ENCODE results near the gene IFNAR2.
"Not testable (repeated sequence)": the region's sequence is repeated elsewhere in the genome, so short reads cannot be mapped to it uniquely, and the experiment has no call there.

IFNAR2 gene

GRCh38 chr21:33211732-33212131 lies 18.0 kb upstream of the IFNAR2 start:
- in situ Hi-C loops (cut with HindIII; ENCODE audit: low pct_ligation_motif_present, low pct_unique_long_range_greater_than_20kb, low sequenced_read_pairs): no loop called here
- DNase-seq: no peak

DNA sequence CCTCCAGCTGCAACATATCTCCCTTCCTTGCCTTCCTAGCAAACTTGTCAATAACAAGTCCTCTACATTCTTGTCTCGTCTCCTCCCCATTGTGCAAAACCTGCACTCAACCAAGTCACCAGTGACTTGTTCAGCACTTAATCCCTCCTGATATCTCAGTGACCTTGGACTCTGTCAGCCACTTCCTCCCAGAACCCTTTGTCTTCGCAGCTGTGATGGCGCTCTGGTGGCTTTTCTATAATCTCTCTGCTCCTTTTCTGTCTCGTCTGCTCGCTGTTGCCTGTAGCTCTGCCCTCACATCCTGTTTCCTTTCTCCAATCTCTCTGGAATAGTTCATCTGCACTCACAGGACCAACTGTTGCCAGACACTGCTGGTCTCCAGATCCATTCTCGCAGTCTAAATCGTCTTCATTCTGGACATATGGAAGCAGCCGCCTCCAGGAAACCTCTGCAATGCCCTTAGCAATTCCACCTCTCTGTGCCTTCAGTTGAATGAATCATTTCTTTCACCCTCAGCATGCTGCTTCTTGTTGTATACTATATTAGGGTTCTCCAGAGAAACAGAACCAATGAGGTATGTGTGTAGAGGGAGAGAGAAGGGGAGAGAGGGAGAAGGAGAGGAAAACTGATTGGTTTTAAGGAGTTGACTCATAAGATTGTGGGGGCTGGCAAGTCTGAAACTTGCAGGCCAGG lies 17.4 kb upstream of the IFNAR2 start:
- no peak for DNase-seq
- in situ Hi-C loops (cut with HindIII; ENCODE audit: low pct_ligation_motif_present, low pct_unique_long_range_greater_than_20kb, low sequenced_read_pairs): no loop called here

DNA sequence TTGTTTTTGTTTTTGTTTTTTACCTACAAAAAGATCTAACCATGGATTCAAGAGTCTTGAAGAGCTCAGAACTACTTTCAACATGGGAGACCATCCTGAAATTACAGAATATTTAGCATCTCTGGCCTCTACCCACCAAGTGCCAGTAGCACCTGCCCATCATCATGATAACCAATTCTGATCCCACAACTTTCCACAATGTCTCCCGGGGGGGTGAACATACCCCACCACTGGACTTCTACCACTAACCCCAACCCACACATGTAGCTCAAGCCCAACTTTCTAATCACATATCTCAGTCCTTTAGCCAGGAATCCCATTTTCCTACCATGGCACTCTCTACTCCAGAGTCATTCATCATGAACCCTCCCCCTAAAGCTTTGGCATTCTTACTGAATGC lies 15.7 kb upstream of the IFNAR2 start:
- DNase-seq: no peak
- in situ Hi-C loops (cut with HindIII; ENCODE audit: low pct_ligation_motif_present, low pct_unique_long_range_greater_than_20kb, low sequenced_read_pairs): no loop called here

DNA sequence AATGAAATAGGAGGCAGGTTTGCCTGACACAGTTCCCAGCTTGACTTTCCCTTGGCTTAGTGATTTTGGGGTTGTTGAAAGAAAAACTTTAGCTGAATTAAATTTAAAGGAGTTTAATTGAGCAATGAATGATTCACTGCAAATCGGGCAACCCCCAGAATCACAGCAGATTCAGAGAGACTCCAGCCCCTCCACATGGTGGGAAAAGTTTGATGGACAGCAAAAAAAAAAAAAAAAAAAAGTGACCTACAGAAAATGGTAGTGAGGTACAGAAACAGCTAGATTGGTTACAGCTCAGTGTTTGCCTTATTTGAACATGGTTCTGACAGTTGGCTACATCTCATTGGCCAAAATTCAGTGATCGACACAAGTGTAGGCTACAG lies 12.6 kb upstream of the IFNAR2 start:
- no peak for DNase-seq
- in situ Hi-C loops (cut with HindIII; ENCODE audit: low pct_ligation_motif_present, low pct_unique_long_range_greater_than_20kb, low sequenced_read_pairs): no loop called here

GRCh38 chr21:33219300-33219699 lies 10.4 kb upstream of the IFNAR2 start:
- in situ Hi-C loops (cut with HindIII; ENCODE audit: low pct_ligation_motif_present, low pct_unique_long_range_greater_than_20kb, low sequenced_read_pairs): no loop called here
- no peak for DNase-seq

DNA sequence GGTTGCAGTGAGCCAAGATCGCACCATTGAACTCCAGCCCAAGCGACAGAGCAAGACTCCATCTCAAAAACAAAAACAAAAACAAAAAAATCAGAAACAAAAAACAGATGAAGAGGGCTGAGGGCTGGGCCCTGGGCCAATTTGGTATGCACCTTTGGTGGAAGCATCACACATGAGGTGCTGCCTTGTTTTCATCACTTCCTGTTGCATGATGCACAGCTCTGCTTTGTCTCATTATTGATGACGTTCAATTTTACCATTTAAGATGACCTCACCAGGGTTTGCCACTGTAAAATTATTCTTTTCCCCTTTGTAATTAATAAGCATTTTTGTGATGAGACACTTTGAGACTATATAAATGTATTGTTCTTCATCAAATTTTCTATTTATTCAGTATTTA lies 9.8 kb upstream of the IFNAR2 start:
- DNase-seq: no peak
- in situ Hi-C loops (cut with HindIII; ENCODE audit: low pct_ligation_motif_present, low pct_unique_long_range_greater_than_20kb, low sequenced_read_pairs): no loop called here

GRCh38 chr21:33225376-33225775 lies 4.4 kb upstream of the IFNAR2 start:
- DNase-seq; in situ Hi-C loops (cut with HindIII; ENCODE audit: low pct_ligation_motif_present, low pct_unique_long_range_greater_than_20kb, low sequenced_read_pairs): not testable (repeated sequence)

DNA sequence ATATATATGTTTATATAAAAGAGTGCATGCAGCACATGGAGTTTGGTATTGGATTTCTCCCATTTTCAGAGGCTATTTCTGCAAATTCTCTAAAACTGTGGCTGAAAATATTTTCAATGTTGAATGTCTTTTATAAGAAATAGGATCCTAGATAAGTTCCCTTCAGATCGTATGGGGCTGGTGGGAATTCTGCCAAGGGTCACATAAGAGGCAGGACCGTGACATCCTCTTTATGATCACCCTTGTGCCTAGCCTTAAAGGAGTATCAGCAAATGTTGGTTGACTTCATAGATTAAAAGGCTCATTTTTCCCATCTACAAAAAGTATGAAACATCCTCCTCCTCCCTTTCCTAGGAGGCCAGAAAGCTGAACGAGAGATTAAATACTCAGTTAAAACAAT lies 1.3 kb upstream of the IFNAR2 start:
- in situ Hi-C loops (cut with HindIII; ENCODE audit: low pct_ligation_motif_present, low pct_unique_long_range_greater_than_20kb, low sequenced_read_pairs): no loop called here
- no peak for DNase-seq

DNA sequence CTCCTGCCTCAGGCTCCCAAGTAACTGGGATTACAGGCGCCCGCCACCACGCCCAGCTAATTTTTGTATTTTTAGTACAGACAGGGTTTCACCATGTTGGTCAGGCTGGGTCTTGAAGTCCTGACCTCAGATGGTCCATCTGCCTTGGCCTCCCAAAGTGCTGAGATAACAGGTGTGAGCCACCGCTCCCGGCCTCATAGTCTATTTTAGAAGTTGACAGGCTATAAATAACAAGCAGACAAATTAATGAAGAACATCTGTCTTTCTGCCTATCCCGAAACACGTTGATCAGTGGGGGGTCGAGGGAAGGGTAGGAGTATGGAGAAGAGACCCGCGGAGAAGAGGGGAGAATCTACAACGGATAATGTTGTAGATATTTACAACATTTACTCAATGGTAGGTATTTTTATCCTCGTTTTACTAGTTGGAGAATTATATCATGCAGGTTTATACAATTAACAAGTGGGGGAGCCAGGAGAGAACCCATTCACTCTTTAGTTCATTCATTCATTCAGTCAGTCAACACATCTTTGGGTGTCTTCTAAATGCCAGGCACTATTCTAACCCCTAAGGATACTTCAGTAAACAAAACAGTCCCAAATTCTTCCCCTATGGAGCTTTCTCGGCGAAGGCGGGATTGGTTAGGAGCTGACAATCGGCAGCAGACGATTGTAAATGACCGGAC lies 497 bp upstream of the IFNAR2 start:
- DNase-seq: no peak
- in situ Hi-C loops (cut with HindIII; ENCODE audit: low pct_ligation_motif_present, low pct_unique_long_range_greater_than_20kb, low sequenced_read_pairs): no loop called here

DNA sequence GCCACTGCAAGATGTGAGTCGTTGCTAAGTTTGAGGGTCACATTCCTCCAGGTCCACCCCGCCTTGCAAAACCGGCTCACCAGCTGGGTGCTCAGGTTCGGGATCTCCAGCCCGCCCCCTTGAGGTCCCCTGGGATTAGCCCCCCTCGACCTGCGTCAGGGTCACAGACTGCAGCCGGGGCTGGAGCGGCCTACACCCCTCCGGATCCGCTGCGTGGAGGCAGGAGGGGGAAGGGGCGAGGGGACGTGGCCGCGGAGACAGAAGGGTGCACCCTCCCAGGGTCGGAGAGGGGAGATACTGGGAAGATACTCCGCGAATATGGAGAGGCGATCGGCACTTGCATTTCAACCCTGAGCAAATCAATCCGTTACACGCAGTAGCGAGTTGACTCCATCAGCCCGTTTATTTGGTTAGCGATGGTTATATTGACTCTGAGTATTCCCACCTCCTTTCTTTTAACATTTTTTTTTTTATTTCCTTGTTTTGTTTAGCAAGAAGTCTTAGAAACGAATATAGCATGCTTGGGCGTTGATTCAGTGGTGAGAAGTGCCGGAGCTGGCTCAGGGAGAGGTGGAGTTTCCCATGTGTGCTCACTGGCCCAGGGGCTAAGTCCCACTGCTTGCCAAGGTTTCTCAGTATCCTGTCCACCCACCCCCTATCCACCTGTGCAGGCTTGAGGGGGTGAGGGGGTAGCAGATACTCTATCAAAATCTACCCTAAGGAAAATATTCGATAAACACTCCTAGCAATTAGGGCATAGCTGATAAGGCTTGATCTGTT lies 997 bp downstream of the IFNAR2 start:
- peak; percentile 53 for DNase-seq
- in situ Hi-C loops (cut with HindIII; ENCODE audit: low pct_ligation_motif_present, low pct_unique_long_range_greater_than_20kb, low sequenced_read_pairs): no loop called here

- no peak for DNase-seq
- in situ Hi-C loops (cut with HindIII; ENCODE audit: low pct_ligation_motif_present, low pct_unique_long_range_greater_than_20kb, low sequenced_read_pairs): no loop called here
Measured at GRCh38 chr21:33231526-33231925, 1.8 kb downstream of the IFNAR2 start.

GRCh38 chr21:33232291-33233034 lies 2.7 kb downstream of the IFNAR2 start:
- no peak for DNase-seq
- in situ Hi-C loops (cut with HindIII; ENCODE audit: low pct_ligation_motif_present, low pct_unique_long_range_greater_than_20kb, low sequenced_read_pairs): no loop called here

DNA sequence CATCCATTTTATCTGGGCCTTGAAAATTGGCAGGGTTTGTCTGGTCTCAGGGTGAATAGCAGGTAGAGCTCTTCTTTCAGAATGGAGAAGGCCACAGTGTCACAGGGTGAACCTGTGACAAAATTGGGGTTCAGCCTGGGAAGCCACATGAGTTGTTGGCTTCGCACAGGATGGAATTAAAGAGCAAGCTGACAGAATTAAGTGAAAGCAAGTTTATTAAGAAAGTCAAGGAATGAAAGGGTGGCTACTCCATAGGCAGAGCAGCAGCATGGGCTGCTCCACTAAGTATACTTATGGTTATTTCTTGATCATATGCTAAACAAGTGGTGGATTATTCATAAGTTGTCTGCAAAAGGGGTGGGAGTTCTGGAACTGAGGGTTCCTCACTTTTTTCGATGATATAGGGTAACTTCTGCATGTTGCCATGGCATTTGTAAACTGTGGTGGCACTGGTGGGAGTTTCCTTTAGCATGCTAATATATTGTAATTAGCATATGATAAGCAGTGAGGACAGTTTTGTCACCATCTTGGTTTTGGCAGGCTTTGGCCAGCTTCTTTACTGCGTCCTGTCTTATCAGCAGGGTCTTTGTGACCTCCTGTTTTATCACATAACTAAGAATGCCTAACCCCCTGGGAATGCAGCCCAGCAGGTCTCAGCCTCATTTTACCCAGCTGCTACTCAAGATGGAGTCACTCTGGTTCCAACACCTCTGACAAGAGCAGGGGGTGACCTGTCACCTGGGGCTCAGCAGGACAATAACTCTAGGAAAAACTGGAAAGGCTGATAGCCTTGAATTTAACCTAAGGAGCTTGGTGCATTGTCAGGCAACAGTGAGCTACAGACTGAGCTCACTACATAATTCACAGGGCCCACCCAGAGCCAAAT lies 5.1 kb downstream of the IFNAR2 start:
- DNase-seq: no peak
- in situ Hi-C loops (cut with HindIII; ENCODE audit: low pct_ligation_motif_present, low pct_unique_long_range_greater_than_20kb, low sequenced_read_pairs): no loop called here

- DNase-seq: no peak
- in situ Hi-C loops (cut with HindIII; ENCODE audit: low pct_ligation_motif_present, low pct_unique_long_range_greater_than_20kb, low sequenced_read_pairs): no loop called here
Measured at GRCh38 chr21:33236013-33236686, 6.4 kb downstream of the IFNAR2 start.

- DNase-seq: no peak
- in situ Hi-C loops (cut with HindIII; ENCODE audit: low pct_ligation_motif_present, low pct_unique_long_range_greater_than_20kb, low sequenced_read_pairs): no loop called here
Measured at GRCh38 chr21:33236766-33237165, 7.0 kb downstream of the IFNAR2 start.

- in situ Hi-C loops (cut with HindIII; ENCODE audit: low pct_ligation_motif_present, low pct_unique_long_range_greater_than_20kb, low sequenced_read_pairs): no loop called here
- no peak for DNase-seq
Measured at GRCh38 chr21:33237486-33237885, 7.7 kb downstream of the IFNAR2 start.

DNA sequence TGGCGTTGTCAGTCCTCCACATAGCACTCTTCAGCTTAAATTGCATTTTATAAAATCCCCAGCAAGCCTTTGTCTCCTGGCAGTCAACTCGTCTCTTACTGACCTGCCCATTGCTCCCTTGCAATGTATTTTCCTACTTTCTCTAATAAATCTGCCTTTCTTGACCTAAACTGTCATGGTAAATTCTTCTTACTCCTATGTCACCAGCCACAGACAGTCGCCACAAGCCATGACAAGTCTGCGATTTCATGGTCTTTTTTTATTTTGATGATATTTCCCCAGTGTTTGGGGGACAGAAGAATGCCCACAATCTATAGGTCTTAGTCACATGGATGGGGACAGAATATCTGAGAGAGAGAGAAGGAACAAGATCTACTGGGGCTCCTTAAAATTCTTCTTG lies 8.4 kb downstream of the IFNAR2 start:
- in situ Hi-C loops (cut with HindIII; ENCODE audit: low pct_ligation_motif_present, low pct_unique_long_range_greater_than_20kb, low sequenced_read_pairs): no loop called here

More for the DNA sequence above, 8.4 kb downstream of the IFNAR2 start:
- DNase-seq: no peak
